Limb (tissue), 2 donors: ENCODE measurements around the gene PRR5.

Experiments used
- DNase-seq, 2 donors: peaks; one replicate each; pipeline ENCODE4 v3.0.0-alpha.2; 2016; ENCODE audit errors: extremely low spot score in 2 of 2

The PRR5 gene

GRCh38 chr22:44691796-44692661 lies 10.0 kb upstream of the PRR5 start:
- no peak for DNase-seq

DNA sequence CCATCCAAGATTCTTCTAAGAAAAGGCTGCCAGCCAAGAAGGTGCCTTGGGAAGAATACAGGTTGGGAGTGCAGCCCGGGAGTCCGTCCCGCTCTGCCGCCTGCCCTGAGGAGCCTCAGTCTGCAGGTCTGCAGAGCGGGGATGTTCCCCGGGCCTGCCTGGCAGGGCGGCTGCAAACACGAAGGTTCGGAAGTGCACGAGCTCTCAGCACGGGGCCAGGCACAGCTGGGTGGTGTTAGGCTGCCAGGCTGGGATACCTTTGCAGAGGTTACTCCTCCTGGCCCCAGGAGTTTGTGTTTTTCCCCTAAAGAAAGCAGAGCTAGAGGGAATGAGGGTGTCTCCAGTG lies 9.4 kb upstream of the PRR5 start:
- DNase-seq = no peak

GRCh38 chr22:44693145-44693544 lies 8.9 kb upstream of the PRR5 start:
- no peak for DNase-seq

DNA sequence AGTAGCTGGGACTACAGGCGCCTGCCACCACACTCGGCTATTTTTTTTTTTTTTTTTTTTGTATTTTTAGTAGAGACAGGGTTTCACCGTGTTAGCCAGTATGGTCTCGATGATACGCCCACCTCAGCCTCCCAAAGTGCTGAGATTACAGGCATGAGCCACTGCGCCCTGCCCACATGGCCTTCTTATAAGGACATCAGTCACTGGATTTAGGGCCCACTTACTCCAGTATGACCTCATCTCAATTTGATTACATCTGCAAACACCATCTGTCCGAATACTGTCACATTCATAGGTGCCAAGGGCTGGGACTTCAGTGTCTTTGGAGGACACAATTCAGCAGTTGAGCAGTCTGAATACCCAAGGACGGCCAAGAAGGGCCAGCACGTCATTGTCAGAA lies 8.2 kb upstream of the PRR5 start:
- no peak for DNase-seq

DNA sequence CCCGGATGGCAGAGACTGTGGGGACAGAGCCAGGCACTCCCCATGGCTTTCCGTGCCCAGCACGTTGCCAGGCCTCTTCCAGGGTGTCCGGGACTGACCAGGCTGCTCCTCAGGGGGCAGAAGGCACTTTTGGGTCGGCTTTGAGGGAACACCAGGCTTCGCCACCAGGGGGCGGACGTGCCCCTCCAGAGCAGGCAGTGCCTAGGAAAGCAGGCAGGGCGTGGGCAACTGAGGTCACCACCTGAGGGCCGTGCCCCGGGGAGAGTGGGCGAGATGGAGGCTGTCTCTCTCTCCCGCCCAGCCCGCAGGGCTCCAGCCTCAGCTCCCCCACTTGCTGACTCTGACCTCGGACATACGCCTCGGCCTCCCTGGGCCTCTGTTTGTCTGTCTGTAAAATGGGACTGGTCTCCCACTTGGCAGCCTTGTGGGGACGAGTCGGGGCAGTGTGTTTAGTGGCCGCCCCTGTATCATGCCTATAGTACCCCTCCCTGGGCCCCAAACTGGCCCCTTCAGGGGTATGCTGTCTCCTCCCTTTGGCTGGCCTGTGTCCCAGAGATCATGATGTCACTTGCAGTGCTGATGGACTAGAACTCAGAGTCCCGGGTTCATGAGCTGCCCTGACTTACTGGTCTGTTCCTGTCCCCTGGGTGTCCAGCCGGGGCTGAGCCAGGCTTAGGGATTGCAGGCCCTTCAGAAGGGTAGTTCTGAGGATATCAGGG lies 4.4 kb upstream of the PRR5 start:
- DNase-seq = peak; percentile 73 to 89

DNA sequence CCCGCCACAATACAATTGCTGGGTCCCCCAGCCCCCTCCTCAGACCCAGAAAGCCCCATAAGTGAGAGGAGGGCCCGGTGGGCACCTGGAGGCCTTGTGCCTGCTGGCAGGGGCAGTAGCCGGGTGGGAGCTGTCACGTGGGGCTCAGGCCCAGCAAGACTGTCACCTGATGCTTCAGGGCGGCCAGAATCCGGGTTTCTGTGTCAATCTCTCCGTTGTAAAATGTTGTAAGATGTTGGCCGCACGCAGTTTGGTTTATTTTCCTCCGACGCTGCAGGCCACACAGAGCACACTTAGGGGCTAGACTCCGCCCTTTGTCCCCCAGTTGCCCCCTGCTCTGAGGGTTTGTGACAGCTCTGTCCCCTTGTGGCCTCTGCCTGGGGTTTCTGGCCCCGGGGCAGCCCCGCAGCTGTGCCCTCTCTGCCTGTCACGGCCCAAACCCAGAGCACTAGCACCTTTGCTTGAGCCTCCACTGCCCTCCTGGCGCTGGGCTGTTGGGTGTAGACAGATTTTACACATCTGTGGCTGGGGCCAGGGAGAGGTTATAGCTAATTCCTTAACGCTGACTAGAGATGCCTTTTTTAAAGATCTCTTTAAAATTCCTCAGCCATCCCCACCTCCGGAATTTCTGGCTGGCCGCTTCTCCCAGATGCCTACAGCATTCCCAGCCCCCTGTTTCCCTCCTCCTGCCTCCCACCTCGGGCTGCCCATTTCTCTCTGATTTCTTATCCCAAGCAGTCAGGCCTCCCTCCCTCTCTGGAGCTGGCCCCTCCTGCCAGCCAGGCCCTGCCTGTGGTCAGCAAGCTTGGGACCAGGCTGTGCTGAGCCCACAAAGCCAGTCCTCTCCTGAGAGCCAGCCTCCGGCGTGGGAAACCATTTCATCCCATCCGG lies 3.2 kb upstream of the PRR5 start:
- peak; percentile 79 to 85 for DNase-seq

DNA sequence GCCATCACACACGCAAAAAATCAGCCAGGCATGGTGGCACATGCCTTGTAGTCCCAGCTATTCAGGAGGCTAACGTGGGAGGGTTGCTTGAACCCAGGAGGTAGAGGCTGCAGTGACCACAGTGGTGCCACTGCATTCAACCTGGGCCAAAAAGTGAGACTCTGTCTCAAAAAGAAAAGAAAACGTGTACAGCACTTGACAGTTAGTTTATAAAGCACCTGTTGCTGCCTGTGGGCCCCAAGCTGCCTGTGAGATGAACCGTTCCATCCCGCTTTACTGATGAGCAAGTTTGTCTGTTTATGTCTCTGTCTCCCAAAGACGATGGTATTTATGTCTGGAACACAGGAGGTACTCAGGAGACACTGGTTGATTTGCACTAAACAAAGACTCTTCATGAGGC lies 1.5 kb upstream of the PRR5 start:
- no peak for DNase-seq

- DNase-seq = no peak
Observed at GRCh38 chr22:44701187-44701790, 715 bp upstream of the PRR5 start.

DNA sequence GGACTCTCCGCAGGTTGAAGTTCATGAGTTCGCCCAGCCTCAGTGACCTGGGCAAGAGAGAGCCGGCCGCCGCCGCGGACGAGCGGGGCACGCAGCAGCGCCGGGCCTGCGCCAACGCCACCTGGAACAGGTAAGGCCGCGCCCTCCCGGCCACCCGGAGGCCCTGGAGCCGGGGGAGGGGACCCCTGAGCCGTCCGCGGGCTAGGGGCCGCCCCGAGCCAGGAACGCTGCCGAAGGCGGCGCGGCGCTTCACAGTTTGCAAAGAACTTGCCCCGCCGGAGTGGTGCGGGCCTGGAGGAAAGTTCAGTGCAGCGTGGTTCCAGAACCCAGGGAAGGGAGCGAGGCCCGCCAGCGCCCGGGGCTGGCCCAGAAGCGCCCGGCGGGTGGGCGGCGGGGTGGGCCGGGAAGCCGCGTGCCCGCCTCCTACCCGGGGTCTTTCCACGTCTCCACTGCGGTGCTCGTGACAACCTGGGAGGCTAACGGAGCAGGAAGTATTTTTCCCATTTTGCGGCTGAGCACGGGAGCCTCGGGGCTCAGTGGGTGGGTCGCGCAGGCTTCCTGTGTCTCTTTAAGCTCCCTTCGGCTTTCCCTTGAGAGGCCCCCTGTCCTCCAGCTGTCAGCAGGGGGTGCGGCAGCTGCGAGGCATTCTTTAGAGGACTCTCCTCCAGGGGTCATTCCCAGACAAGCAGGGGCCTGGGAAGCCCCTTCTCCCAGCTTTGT lies 635 bp downstream of the PRR5 start:
- peak in 1 of 2 donors; percentile 70 for DNase-seq

GRCh38 chr22:44703255-44703870 lies 1.4 kb downstream of the PRR5 start:
- no peak for DNase-seq

- no peak for DNase-seq
Observed at GRCh38 chr22:44704159-44705021, 2.4 kb downstream of the PRR5 start.

GRCh38 chr22:44705022-44705297 lies 3.0 kb downstream of the PRR5 start:
- no peak for DNase-seq

DNA sequence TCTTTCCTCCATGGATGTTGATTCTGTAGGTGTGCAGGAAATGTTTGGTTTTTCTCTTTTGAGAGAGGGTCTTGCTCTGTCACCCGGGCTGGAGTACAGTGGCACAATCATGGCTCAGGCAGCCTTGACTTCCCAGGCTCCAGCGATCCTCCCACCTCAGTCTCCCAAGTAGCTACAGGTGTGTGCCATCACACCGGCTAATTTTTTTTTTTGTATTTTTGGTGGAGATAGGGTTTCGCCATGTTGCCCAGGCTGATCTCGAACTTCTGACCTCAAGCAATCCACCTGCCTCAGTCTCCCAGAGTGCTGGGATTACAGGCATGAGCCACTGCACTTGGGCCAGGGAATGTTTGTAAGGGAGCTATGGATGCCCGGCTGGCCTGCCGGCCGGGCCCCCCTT lies 4.5 kb downstream of the PRR5 start:
- no peak for DNase-seq

DNA sequence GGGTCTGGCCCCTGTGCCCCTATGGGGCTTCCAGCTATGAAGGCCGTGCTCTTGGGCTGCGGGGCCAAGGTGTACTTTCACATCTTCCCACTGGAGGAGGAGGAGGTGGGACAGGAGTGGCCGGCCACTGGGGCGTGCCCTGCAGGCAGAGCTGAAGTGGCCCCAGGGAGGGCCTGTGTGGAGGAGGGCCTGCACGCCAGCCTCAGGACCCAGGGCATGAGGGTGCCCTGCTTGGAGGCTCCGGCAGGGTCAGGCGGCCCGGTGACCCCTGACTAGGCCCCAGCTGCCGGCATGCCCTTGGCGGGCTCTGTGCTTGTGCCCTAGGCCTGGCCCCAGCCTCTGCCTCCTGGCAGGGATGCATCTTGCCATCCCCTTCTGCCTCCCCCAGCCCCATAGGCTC lies 5.2 kb downstream of the PRR5 start:
- DNase-seq = no peak

DNA sequence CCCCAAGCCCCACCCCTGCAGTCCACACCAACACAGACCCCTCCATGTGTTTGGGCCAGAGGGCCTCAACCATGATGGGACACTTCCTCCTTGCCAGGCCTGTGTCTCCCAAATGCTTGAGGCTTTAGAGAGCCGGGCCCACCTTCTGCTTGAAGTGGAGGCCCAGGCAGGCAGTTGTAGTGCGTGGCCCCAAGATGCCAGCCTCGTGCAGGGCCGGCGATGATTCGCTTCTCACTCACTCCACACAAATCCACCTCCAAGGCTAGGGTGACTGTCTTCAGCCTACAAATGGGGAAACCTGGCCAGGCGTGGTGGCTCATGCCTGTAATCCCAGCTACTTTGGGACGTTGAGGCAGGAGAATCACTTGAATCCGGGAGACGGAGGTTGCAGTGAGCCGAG lies 5.7 kb downstream of the PRR5 start:
- no peak for DNase-seq

- DNase-seq = no peak
Observed at GRCh38 chr22:44709881-44710392, 7.9 kb downstream of the PRR5 start.

GRCh38 chr22:44710474-44711240 lies 8.7 kb downstream of the PRR5 start:
- no peak for DNase-seq

- DNase-seq = no peak
Observed at GRCh38 chr22:44711241-44711560, 9.2 kb downstream of the PRR5 start.
